ENCODE results near the gene NCAPG2.

GRCh38 chr7:158722574-158723237 is 18.1 kb upstream of the NCAPG2 start:
- TF ChIP-seq CTCF (conservative IDR thresholded peaks at IDR 0.05; ENCODE audit: low read length) (no peak), EZH2phosphoT487 (IDR thresholded peaks at IDR 0.05; ENCODE audit: borderline replicate concordance) (no peak)

Data from Loucy (cell line).